Upper lobe of left lung (tissue), 6 donors: ENCODE data around the gene RDH5. TPM values are rescaled to one million over a fixed set of nuclear protein-coding genes. Genes with fewer than 3 reads are reported as not detected.

Source experiments
- ATAC-seq, 2 donors: fragments of 200-7000 bp; cut with Tn5 transposase; one replicate each; pipeline ENCODE4 v1.9.1; 2022; ENCODE audit warnings: mild to moderate bottlenecking in 2 of 2, moderate library complexity in 2 of 2; ENCODE audit not compliant: low FRiP score in 2 of 2
- DNase-seq, 2 donors: peaks; one replicate each; pipeline ENCODE4 v3.0.0-alpha.2; 2019 to 2020
- H3K27ac ChIP-seq, 4 donors: fragments of 200-600 bp; sonication (generic); one replicate each; pipeline ENCODE4 v1.5.1; 2016 to 2019
- H3K27me3 ChIP-seq, 4 donors: fragments of 200-600 bp; sonication (generic); one replicate each; pipeline ENCODE4 v1.5.1; 2017 to 2019
- H3K36me3 ChIP-seq, 4 donors: fragments of 200-600 bp; sonication (generic); one replicate each; pipeline ENCODE4 v1.5.1; 2016 to 2019
- H3K4me1 ChIP-seq, 4 donors: fragments of 200-600 bp; sonication (generic); one replicate each; pipeline ENCODE4 v1.5.1; 2018 to 2019
- H3K4me3 ChIP-seq, 4 donors: fragments of 200-600 bp; sonication (generic); one replicate each; pipeline ENCODE4 v1.5.1; 2017 to 2019; ENCODE audit warnings: mild to moderate bottlenecking in 2 of 4, moderate library complexity in 1 of 4
- H3K9me3 ChIP-seq, 4 donors: fragments of 200-600 bp; sonication (generic); one replicate each; pipeline ENCODE4 v1.5.1; 2018 to 2019
- EP300 ChIP-seq, 4 donors: sonication (generic); formaldehyde crosslinking; IDR thresholded peaks; one replicate each; pipeline ENCODE4 v1.5.1; 2017; ENCODE audit warnings: antibody characterized with exemption in 4 of 4, control low read depth in 2 of 4
- POLR2A ChIP-seq, 4 donors: fragments of 450-650 bp; IDR thresholded peaks; one replicate each; pipeline ENCODE4 v1.5.1; 2016 to 2017; ENCODE audit warnings: antibody characterized with exemption in 4 of 4, mild to moderate bottlenecking in 2 of 4
- POLR2AphosphoS5 ChIP-seq, 2 donors: sonication (generic); formaldehyde crosslinking; IDR thresholded peaks; one replicate each; pipeline ENCODE4 v1.5.1; 2017; ENCODE audit warnings: antibody characterized with exemption in 2 of 2
- WGBS, 2 donors: methylation state at CpG; one replicate each; pipeline ENCODE4 v1.1.5; 2017 to 2018; 5-methylcytosine and 5-hydroxymethylcytosine counted together
- total RNA-seq, 6 donors: library from RNA; depleted of rRNA in 4 of 6; stranded (reverse); fragments of >200 nt in 4 of 6; gene quantifications; one replicate each; pipeline versions ENCODE4 v1.1.0 to v1.2.1, GENCODE V29; 2016 to 2021
- TF ChIP-seq, protein P1 (sequence below), 6 experiments: fragments of 450-650 bp in 4 of 6; fragments of 200-600 bp in 2 of 6; sonication (generic) in 2 of 6; IDR thresholded peaks; one replicate each; pipeline ENCODE4 v1.5.1; 2016 to 2019; ENCODE audit warnings: antibody characterized with exemption in 6 of 6
- donor health status: DM: no; HTN: no; CAD: no; lungs with moderate emphysema.
- donor health status: DM: no; HTN: yes; CAD: no; lungs with severe emphysema.

RDH5 gene
- total RNA-seq, 6 donors from 2014 or later: 3.8 to 37.7 (median 5.6) TPM

DNA sequence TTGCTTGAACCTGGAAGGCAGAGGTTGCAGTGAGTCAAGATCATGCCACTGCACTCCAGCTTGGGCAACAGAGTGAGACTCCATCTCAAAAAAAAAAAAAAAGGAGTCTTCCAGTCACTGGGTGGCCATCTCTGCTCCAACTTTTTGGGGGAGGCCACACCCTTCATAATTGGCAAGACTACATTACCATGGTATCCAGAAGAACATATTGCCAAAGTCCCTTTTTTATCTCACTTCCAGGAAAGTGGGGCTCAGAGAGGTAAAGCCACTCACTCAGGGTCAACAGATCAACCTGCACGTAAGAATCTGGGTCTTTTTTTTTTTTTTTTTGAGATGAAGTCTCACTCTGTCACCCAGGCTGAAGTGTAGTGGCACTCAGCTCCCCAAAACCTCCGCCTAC lies 13.7 kb downstream of the RDH5 start:
- WGBS, 2 donors: 74 to 77% methylated on average over 2 of the region's 2 CpGs
- ATAC-seq (no peak), DNase-seq (peak in 1 of 2 donors; percentile 8)
- no peak for TF ChIP-seq POLR2AphosphoS5 (IDR thresholded peaks at IDR 0.05)
- no peak for TF ChIP-seq POLR2A (IDR thresholded peaks at IDR 0.05)
- TF ChIP-seq EP300 (IDR thresholded peaks at IDR 0.05): no peak
- TF ChIP-seq, protein P1, sequence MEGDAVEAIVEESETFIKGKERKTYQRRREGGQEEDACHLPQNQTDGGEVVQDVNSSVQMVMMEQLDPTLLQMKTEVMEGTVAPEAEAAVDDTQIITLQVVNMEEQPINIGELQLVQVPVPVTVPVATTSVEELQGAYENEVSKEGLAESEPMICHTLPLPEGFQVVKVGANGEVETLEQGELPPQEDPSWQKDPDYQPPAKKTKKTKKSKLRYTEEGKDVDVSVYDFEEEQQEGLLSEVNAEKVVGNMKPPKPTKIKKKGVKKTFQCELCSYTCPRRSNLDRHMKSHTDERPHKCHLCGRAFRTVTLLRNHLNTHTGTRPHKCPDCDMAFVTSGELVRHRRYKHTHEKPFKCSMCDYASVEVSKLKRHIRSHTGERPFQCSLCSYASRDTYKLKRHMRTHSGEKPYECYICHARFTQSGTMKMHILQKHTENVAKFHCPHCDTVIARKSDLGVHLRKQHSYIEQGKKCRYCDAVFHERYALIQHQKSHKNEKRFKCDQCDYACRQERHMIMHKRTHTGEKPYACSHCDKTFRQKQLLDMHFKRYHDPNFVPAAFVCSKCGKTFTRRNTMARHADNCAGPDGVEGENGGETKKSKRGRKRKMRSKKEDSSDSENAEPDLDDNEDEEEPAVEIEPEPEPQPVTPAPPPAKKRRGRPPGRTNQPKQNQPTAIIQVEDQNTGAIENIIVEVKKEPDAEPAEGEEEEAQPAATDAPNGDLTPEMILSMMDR (IDR thresholded peaks at IDR 0.05): no peak
- Histone ChIP-seq H3K4me3 (no peak overlapping the region), H3K27me3 (no peaks in the 10 kb centered on the region), H3K9me3 (no peaks in the 10 kb centered on the region), H3K4me1 (peaks cover 26 to 41% (median 32%) of the 10 kb centered on the region in 4 donors), H3K36me3 (no peaks in the 10 kb centered on the region), H3K27ac (no peak overlapping the region)

GRCh38 chr12:55734595-55734994 lies 14.4 kb downstream of the RDH5 start:
- no peaks in the 10 kb centered on the region for H3K27me3 ChIP-seq
- DNase-seq (peak in 1 of 2 donors; percentile 9), ATAC-seq (no peak)
- H3K4me1 ChIP-seq: peaks cover 26 to 35% (median 32%) of the 10 kb centered on the region in 4 donors
- H3K9me3 ChIP-seq: no peaks in the 10 kb centered on the region
- WGBS, 2 donors: 93 to 100% methylated on average over 1 to 3 of the region's 3 CpGs
- TF ChIP-seq POLR2A (IDR thresholded peaks at IDR 0.05): no peak
- TF ChIP-seq EP300 (IDR thresholded peaks at IDR 0.05): no peak
- TF ChIP-seq, protein P1 (IDR thresholded peaks at IDR 0.05): no peak
- TF ChIP-seq POLR2AphosphoS5 (IDR thresholded peaks at IDR 0.05): no peak
- H3K36me3 ChIP-seq: no peaks in the 10 kb centered on the region
- H3K4me3 ChIP-seq: no peak overlapping the region
- H3K27ac ChIP-seq: no peak overlapping the region

GRCh38 chr12:55736076-55736475 lies 15.9 kb downstream of the RDH5 start:
- TF ChIP-seq, protein P1 (IDR thresholded peaks at IDR 0.05): no peak
- TF ChIP-seq EP300 (IDR thresholded peaks at IDR 0.05) (no peak), POLR2AphosphoS5 (IDR thresholded peaks at IDR 0.05) (no peak), POLR2A (IDR thresholded peaks at IDR 0.05) (no peak)
- Histone ChIP-seq H3K27me3 (no peaks in the 10 kb centered on the region), H3K4me1 (peaks cover 14 to 21% (median 18%) of the 10 kb centered on the region in 4 donors), H3K27ac (no peak overlapping the region), H3K36me3 (no peaks in the 10 kb centered on the region), H3K9me3 (no peaks in the 10 kb centered on the region), H3K4me3 (no peak overlapping the region)
- DNase-seq (peak in 1 of 2 donors; percentile 14), ATAC-seq (no peak)
- WGBS, 2 donors: 54 to 58% methylated on average over 3 of the region's 3 CpGs

DNA sequence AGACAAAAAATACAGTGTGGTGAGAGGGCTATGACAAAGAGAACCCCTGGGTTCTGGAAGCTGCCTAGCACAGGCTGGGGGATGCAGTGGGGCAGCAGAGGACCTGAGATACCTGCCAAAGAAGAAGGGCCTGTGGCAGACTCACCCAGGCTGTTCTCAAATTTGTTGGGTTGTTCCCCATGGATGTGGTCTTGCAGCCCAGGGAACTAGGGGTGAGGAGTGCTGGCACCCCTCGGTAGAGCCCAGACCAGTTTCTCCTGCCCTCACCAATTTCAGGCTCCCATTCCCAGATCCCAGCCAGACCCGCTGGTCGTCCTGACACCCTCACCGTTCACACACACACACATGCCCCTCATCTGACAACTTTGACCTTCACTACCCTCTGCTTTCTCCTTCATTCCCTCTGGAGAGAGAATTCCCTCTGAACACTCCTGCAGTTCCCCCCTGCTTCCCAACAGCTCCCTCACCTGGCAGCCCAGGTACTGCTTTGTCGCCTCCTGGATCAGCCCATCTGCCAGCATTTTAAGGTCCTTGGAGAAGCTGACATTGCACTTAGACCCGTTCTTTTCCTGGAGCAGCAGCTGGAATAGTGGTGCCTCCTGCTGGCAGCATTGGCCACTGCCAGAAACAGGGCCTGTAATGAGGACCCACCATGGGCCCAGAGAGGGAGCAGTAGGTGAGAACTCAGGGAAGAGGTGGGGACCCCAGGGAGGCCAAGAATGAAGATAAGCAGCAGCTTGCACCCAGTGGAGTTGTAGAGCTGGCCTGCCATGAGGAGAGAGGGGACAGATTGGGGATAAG lies 16.8 kb downstream of the RDH5 start:
- Histone ChIP-seq H3K36me3 (no peaks in the 10 kb centered on the region), H3K4me3 (no peak overlapping the region), H3K9me3 (no peaks in the 10 kb centered on the region), H3K27ac (peak overlapping the region in 1 of 4 donors; percentile 77), H3K27me3 (no peaks in the 10 kb centered on the region), H3K4me1 (peaks cover 14 to 20% (median 17%) of the 10 kb centered on the region in 4 donors)
- TF ChIP-seq POLR2A (IDR thresholded peaks at IDR 0.05): no peak
- TF ChIP-seq EP300 (IDR thresholded peaks at IDR 0.05): no peak
- TF ChIP-seq, protein P1 (IDR thresholded peaks at IDR 0.05): peak; percentile 47 to 92 (median 86)
- TF ChIP-seq POLR2AphosphoS5 (IDR thresholded peaks at IDR 0.05): peak; percentile 8 to 25
- ATAC-seq (peak; percentile 78 to 87), DNase-seq (peak in 1 of 2 donors; percentile 88)
- 18 to 30% methylated on average over 4 to 6 of the region's 6 CpGs for WGBS, 2 donors
